B cell (primary cell): ENCODE results near the gene ARTN. TPM values are rescaled to one million over a fixed set of nuclear protein-coding genes. Genes with fewer than 3 reads are reported as not detected.

Experiments used
- ATAC-seq: fragments of 200-7000 bp; cut with Tn5 transposase; one replicate; pipeline ENCODE4 v1.10.0; 2021; ENCODE audit warnings: low read depth, mild to moderate bottlenecking, moderate number of reproducible peaks, moderate library complexity
- CTCF ChIA-PET: fragments of 350-600 bp; sonication (Branson Sonifier 250); formaldehyde crosslinking; loops from one replicate; lab custom pipeline; 2021; ENCODE audit warnings: antibody characterized with exemption, inconsistent platforms; lab: Charles Lee
- POLR2A ChIA-PET: fragments of 350-600 bp; sonication (Branson Sonifier 250); formaldehyde crosslinking; loops from one replicate; lab custom pipeline; 2021; ENCODE audit warnings: antibody characterized with exemption; lab: Charles Lee
- DNase-seq: peaks from one replicate; pipeline ENCODE4 v3.0.0; 2013
- H2AFZ ChIP-seq: 2 replicates; pipeline ENCODE4 v1.6.1; 2012; ENCODE audit warnings: mild to moderate bottlenecking, low read depth, low read length; ENCODE audit not compliant: insufficient read depth, poor library complexity, severe bottlenecking
- H3K27ac ChIP-seq, 2 donors: 1 replicate in 1 of 2; 2 replicates in 1 of 2; pipeline ENCODE4 v1.5.1; 2012 to 2013; ENCODE audit warnings: low read length in 2 of 2, mild to moderate bottlenecking in 2 of 2, moderate library complexity in 1 of 2
- H3K27me3 ChIP-seq, 4 experiments: fragments of 200-600 bp in 1 of 4; sonication (generic) in 1 of 4; replicated peaks in 1 of 4; 1 replicate in 2 of 4; 2 replicates in 2 of 4; pipeline versions ENCODE4 v1.6.1 to v1.7.0; 2013 to 2016; ENCODE audit warnings: low read length in 3 of 4, mild to moderate bottlenecking in 2 of 4, mixed read lengths in 1 of 4, moderate library complexity in 1 of 4; ENCODE audit not compliant: insufficient read depth in 4 of 4, control insufficient read depth in 3 of 4; ENCODE audit errors: control extremely low read depth in 1 of 4
- H3K36me3 ChIP-seq, 2 experiments: replicated peaks in 1 of 2; 1 replicate in 1 of 2; 2 replicates in 1 of 2; pipeline versions ENCODE4 v1.6.1 to v1.7.1; 2013; ENCODE audit warnings: low read length in 1 of 2; ENCODE audit not compliant: insufficient read depth in 2 of 2, control insufficient read depth in 1 of 2; ENCODE audit errors: control extremely low read depth in 1 of 2, extremely low read depth in 1 of 2
- H3K4me1 ChIP-seq, 2 donors: fragments of 200-600 bp in 1 of 2; sonication (generic) in 1 of 2; 1 replicate in 1 of 2; 2 replicates in 1 of 2; pipeline versions ENCODE4 v1.5.1 to v1.6.1; 2013 to 2017; ENCODE audit warnings: low read length in 2 of 2; ENCODE audit not compliant: control insufficient read depth in 2 of 2, insufficient read depth in 2 of 2
- H3K4me2 ChIP-seq: replicated peaks from 2 replicates; pipeline ENCODE3; 2012; ENCODE audit warnings: mild to moderate bottlenecking, low read depth, low read length; ENCODE audit not compliant: poor library complexity, severe bottlenecking
- H3K4me3 ChIP-seq, 5 experiments: fragments of 200-600 bp in 1 of 5; sonication (generic) in 1 of 5; 1 replicate in 3 of 5; 2 replicates in 2 of 5; pipeline versions ENCODE4 v1.5.1 to v1.7.0; 2011 to 2016; ENCODE audit warnings: low read length in 4 of 5, mild to moderate bottlenecking in 4 of 5, low read depth in 2 of 5, control low read depth in 1 of 5, moderate library complexity in 1 of 5; ENCODE audit not compliant: insufficient read depth in 1 of 5; ENCODE audit errors: control extremely low read depth in 1 of 5, extremely low read depth in 1 of 5
- H3K79me2 ChIP-seq: fragments of 200-600 bp; sonication (generic); one replicate; pipeline ENCODE4 v1.6.0; 2016; ENCODE audit warnings: low read length; ENCODE audit not compliant: control insufficient read depth, insufficient read depth
- H3K9ac ChIP-seq: fragments of 200-600 bp; sonication (generic); 2 replicates; pipeline ENCODE4 v1.6.1; 2017; ENCODE audit warnings: mild to moderate bottlenecking, low read length, moderate library complexity
- H3K9me3 ChIP-seq, 3 donors: one replicate each; pipeline versions ENCODE4 v1.6.1 to v1.7.1; 2013; ENCODE audit warnings: low read length in 2 of 3; ENCODE audit not compliant: control insufficient read depth in 2 of 3, insufficient read depth in 1 of 3; ENCODE audit errors: control extremely low read depth in 1 of 3
- H4K20me1 ChIP-seq: 2 replicates; pipeline ENCODE4 v1.6.0; 2012; ENCODE audit warnings: mild to moderate bottlenecking, low read length; ENCODE audit not compliant: insufficient read depth, control insufficient read depth, poor library complexity, severe bottlenecking
- H3K27ac Mint-ChIP-seq: one replicate; pipeline ENCODE4 v1.8.0; 2021; ENCODE audit warnings: mixed read lengths
- H3K27me3 Mint-ChIP-seq: one replicate; pipeline ENCODE4 v1.8.0; 2021; ENCODE audit warnings: mixed read lengths
- H3K4me1 Mint-ChIP-seq: one replicate; pipeline ENCODE4 v1.8.0; 2021; ENCODE audit warnings: mixed read lengths
- H3K4me3 Mint-ChIP-seq: one replicate; pipeline ENCODE4 v1.8.0; 2021; ENCODE audit warnings: mixed read lengths
- H3K9me3 Mint-ChIP-seq: one replicate; pipeline ENCODE4 v1.8.0; 2022; ENCODE audit warnings: mixed read lengths; ENCODE audit not compliant: insufficient read depth
- CTCF ChIP-seq: fragments of 200-600 bp; IDR thresholded peaks from one replicate; pipeline ENCODE4 v1.8.0; 2022; ENCODE audit warnings: antibody characterized with exemption, mild to moderate bottlenecking
- EZH2 ChIP-seq: IDR thresholded peaks from 2 replicates; pipeline ENCODE4 v1.6.1; 2012; ENCODE audit warnings: borderline replicate concordance, low read depth, mild to moderate bottlenecking, moderate library complexity, low read length; ENCODE audit not compliant: insufficient read depth, poor library complexity, severe bottlenecking
- WGBS: methylation state at CpG from one replicate; pipeline ENCODE4 v1.1.5; 2013; ENCODE audit warnings: missing lambda C conversion rate; ENCODE audit not compliant: insufficient coverage; 5-methylcytosine and 5-hydroxymethylcytosine counted together
- intact Hi-C: fragments of 100-400 bp; cut with micrococcal nuclease; formaldehyde crosslinking; loops from one replicate; pipeline ENCODE4 v1.10.0; 2022
- polyA plus RNA-seq: library from polyadenylated mRNA; depleted of rRNA; stranded (reverse); fragments of >200 nt; gene quantifications from 2 replicates; pipeline ENCODE4 v1.2.3, GENCODE V29; 2012
- total RNA-seq, 2 donors: library from RNA; stranded (reverse); fragments of 120-200 nt in 1 of 2; gene quantifications; 1 replicate in 1 of 2; 2 replicates in 1 of 2; pipeline versions ENCODE4 v1.2.3 to v1.2.4, GENCODE V29; 2013 to 2022

The ARTN gene
- total and polyA plus RNA-seq, 2 donors (not counting 1 experiment from before 2014, with no cell fraction given) = 0.13 to 0.64 TPM

GRCh38 chr1:43921022-43921421, 12.6 kb upstream of the ARTN start:
- peaks cover 0 to 2% of the 10 kb centered on the region in 2 experiments for H3K36me3 ChIP-seq
- ChIA-PET POLR2A (no interaction called here), CTCF (interaction anchor here (1.2 kb wide), 1 partner anchor 14 kb away, joined by 3 read pairs; no protein-coding TSS in a partner anchor)
- Mint-ChIP-seq H3K27ac (no peak overlapping the region), H3K4me1 (no peaks in the 10 kb centered on the region), H3K9me3 (no peaks in the 10 kb centered on the region), H3K4me3 (no peak overlapping the region), H3K27me3 (no peaks in the 10 kb centered on the region)
- intact Hi-C loops = no loop called here
- no peak overlapping the region for H3K27ac ChIP-seq
- DNase-seq (no peak), ATAC-seq (no peak)
- no peaks in the 10 kb centered on the region for H3K9me3 ChIP-seq
- no peaks in the 10 kb centered on the region for H3K4me1 ChIP-seq
- no peaks in the 10 kb centered on the region for H3K79me2 ChIP-seq
- no peak for TF ChIP-seq EZH2
- no peak for TF ChIP-seq CTCF
- no peak overlapping the region for H3K4me3 ChIP-seq
- no peak overlapping the region for H2AFZ ChIP-seq
- H3K27me3 ChIP-seq = no peaks in the 10 kb centered on the region
- H4K20me1 ChIP-seq = no peaks in the 10 kb centered on the region
- 93% methylated on average over 6 of the region's 6 CpGs for WGBS
- H3K9ac ChIP-seq = no peak overlapping the region
- H3K4me2 ChIP-seq = no peak overlapping the region

- WGBS = 89% methylated on average over 4 of the region's 4 CpGs
- H3K9ac ChIP-seq = no peak overlapping the region
- no peak overlapping the region for H3K27ac Mint-ChIP-seq
- ChIA-PET CTCF (interaction anchor here (2.0 kb wide), 1 partner anchor 10 kb away, joined by 8 read pairs; no protein-coding TSS in a partner anchor), POLR2A (no interaction called here)
- no peak overlapping the region for H3K4me3 Mint-ChIP-seq
- ATAC-seq = no peak
- TF ChIP-seq CTCF (no peak), EZH2 (no peak)
- H4K20me1 ChIP-seq = no peaks in the 10 kb centered on the region
- no peaks in the 10 kb centered on the region for H3K9me3 Mint-ChIP-seq
- no peak overlapping the region for H2AFZ ChIP-seq
- intact Hi-C loops = no loop called here
- no peak overlapping the region for H3K27ac ChIP-seq
- peaks cover 0 to 2% of the 10 kb centered on the region in 2 experiments for H3K36me3 ChIP-seq
- H3K4me1 ChIP-seq = no peaks in the 10 kb centered on the region
- DNase-seq = no peak
- no peak overlapping the region for H3K4me3 ChIP-seq
- no peaks in the 10 kb centered on the region for H3K9me3 ChIP-seq
- H3K4me2 ChIP-seq = no peak overlapping the region
- H3K27me3 Mint-ChIP-seq = no peaks in the 10 kb centered on the region
- H3K27me3 ChIP-seq = no peaks in the 10 kb centered on the region
- no peaks in the 10 kb centered on the region for H3K79me2 ChIP-seq
- no peaks in the 10 kb centered on the region for H3K4me1 Mint-ChIP-seq
Measured at GRCh38 chr1:43924516-43924915, 9.1 kb upstream of the ARTN start.
